Sigmoid colon (tissue), 7 donors: ENCODE results near the gene ARHGEF38. TPM values are rescaled to one million over a fixed set of nuclear protein-coding genes. Genes with fewer than 3 reads are reported as not detected.

Experiments
- DNase-seq: peaks from one replicate; pipeline ENCODE4 v3.0.0-alpha.2; 2019
- H3K27ac ChIP-seq, 4 donors: fragments of 200-600 bp; sonication (generic); one replicate each; pipeline ENCODE4 v1.5.1; 2016 to 2019; ENCODE audit warnings: mild to moderate bottlenecking in 1 of 4
- H3K27me3 ChIP-seq, 3 donors: fragments of 200-600 bp; sonication (generic); one replicate each; pipeline ENCODE4 v1.5.1; 2019; ENCODE audit warnings: mild to moderate bottlenecking in 1 of 3
- H3K36me3 ChIP-seq, 4 donors: fragments of 200-600 bp; sonication (generic); one replicate each; pipeline ENCODE4 v1.5.1; 2016 to 2019
- H3K4me1 ChIP-seq, 4 donors: fragments of 200-600 bp; sonication (generic); one replicate each; pipeline ENCODE4 v1.5.1; 2017 to 2019
- H3K4me3 ChIP-seq, 4 donors: fragments of 200-600 bp; sonication (generic); one replicate each; pipeline ENCODE4 v1.5.1; 2017 to 2019; ENCODE audit warnings: mild to moderate bottlenecking in 2 of 4, moderate library complexity in 1 of 4
- H3K9me3 ChIP-seq, 4 donors: fragments of 200-600 bp in 3 of 4; sonication (generic) in 3 of 4; one replicate each; pipeline versions ENCODE4 v1.5.1 to v1.6.1; 2013 to 2019
- EP300 ChIP-seq, 4 donors: sonication (generic); formaldehyde crosslinking; IDR thresholded peaks; one replicate each; pipeline ENCODE4 v1.6.1; 2017; ENCODE audit warnings: antibody characterized with exemption in 4 of 4
- POLR2A ChIP-seq, 2 donors: fragments of 450-650 bp; IDR thresholded peaks; one replicate each; pipeline ENCODE4 v1.6.1; 2016; ENCODE audit warnings: antibody characterized with exemption in 2 of 2, mild to moderate bottlenecking in 2 of 2, moderate library complexity in 2 of 2
- POLR2AphosphoS5 ChIP-seq, 4 donors: sonication (generic); formaldehyde crosslinking; IDR thresholded peaks; one replicate each; pipeline ENCODE4 v1.6.1; 2017; ENCODE audit warnings: antibody characterized with exemption in 4 of 4
- WGBS, 2 donors: extraction: QIAGEN DNeasy Blood & Tissue Kit; methylation state at CpG; one replicate each; pipeline ENCODE4 v1.1.7; 2013; 5-methylcytosine and 5-hydroxymethylcytosine counted together
- intact Hi-C: fragments of 100-400 bp; cut with DNase I; formaldehyde crosslinking; loops from one replicate; pipeline ENCODE4 v1.15.1; 2023
- polyA plus RNA-seq, 3 donors: library from polyadenylated mRNA; stranded (reverse); fragments of 200-250 nt; gene quantifications; one replicate each; pipeline ENCODE4 v1.2.3, GENCODE V29; 2013
- total RNA-seq, 4 donors: library from RNA; depleted of rRNA; stranded (reverse); fragments of >200 nt; gene quantifications; one replicate each; pipeline ENCODE4 v1.1.0, GENCODE V29; 2016
- TF ChIP-seq, protein P1 (sequence below), 4 experiments: fragments of 450-650 bp in 3 of 4; fragments of 200-600 bp in 1 of 4; IDR thresholded peaks; one replicate each; pipeline ENCODE4 v1.5.1; 2016 to 2019; ENCODE audit warnings: antibody characterized with exemption in 4 of 4, mild to moderate bottlenecking in 3 of 4, moderate library complexity in 2 of 4
- donor health status: healthy with polysubstance abuse.
- donor health status: Bipolar disorder and iron deficiency.
- donor health status: healthy.

Gene ARHGEF38
- total and polyA plus RNA-seq, 7 donors, result 1.2 to 1.9 (median 1.8) TPM; not detected in 4

DNA sequence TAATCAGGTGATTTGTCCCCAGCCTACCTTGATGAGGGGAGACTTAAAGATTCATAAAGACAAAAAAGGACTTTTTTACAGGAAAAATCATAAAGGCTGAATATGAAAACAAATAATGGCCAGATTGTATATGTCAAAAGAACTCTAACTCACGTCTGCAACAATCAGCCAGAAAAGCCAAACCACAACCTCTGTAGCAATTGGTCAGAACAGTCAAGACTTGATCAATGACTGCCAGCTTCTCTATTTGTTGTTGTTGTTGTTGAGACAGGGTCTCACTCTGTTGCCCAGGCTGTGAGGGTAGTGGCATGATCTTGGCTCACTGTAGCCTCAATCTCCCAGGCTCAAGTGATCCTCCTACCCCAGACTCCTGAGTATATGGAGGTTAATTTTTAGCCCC, 42.7 kb upstream of the ARHGEF38 start:
- WGBS, 2 donors, result 57 to 68% methylated on average over 1 of the region's 1 CpG
- no peaks in the 10 kb centered on the region for H3K36me3 ChIP-seq
- intact Hi-C loops, result no loop called here
- H3K4me3 ChIP-seq, result no peak overlapping the region
- no peaks in the 10 kb centered on the region for H3K9me3 ChIP-seq
- no peak overlapping the region for H3K27ac ChIP-seq
- no peaks in the 10 kb centered on the region for H3K4me1 ChIP-seq
- H3K27me3 ChIP-seq, result no peaks in the 10 kb centered on the region
- no peak for TF ChIP-seq EP300 (IDR thresholded peaks at IDR 0.05)
- no peak for TF ChIP-seq POLR2AphosphoS5 (IDR thresholded peaks at IDR 0.05)
- no peak for TF ChIP-seq POLR2A (IDR thresholded peaks at IDR 0.05)
- TF ChIP-seq, protein P1, sequence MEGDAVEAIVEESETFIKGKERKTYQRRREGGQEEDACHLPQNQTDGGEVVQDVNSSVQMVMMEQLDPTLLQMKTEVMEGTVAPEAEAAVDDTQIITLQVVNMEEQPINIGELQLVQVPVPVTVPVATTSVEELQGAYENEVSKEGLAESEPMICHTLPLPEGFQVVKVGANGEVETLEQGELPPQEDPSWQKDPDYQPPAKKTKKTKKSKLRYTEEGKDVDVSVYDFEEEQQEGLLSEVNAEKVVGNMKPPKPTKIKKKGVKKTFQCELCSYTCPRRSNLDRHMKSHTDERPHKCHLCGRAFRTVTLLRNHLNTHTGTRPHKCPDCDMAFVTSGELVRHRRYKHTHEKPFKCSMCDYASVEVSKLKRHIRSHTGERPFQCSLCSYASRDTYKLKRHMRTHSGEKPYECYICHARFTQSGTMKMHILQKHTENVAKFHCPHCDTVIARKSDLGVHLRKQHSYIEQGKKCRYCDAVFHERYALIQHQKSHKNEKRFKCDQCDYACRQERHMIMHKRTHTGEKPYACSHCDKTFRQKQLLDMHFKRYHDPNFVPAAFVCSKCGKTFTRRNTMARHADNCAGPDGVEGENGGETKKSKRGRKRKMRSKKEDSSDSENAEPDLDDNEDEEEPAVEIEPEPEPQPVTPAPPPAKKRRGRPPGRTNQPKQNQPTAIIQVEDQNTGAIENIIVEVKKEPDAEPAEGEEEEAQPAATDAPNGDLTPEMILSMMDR (IDR thresholded peaks at IDR 0.05), result no peak
- no peak for DNase-seq

DNA sequence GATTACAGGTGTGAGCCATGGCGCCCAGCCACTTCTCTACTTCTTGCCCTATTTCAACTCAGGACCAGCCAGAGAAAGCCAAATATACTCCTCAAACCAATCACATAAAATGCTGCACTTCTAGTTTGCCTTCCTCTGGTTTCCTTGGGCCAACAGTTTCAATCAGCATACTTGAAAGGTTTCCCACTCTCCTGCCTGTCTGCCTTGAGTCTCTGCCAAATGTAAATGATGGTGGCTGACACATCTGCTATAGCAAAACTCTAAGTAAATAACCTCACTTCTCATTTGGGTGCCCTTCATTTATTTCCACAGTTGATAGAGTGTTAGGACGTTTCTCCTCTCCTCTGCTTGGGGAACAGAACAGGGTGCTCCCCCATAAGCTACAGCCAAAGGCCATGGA, 42.2 kb upstream of the ARHGEF38 start:
- no peak for TF ChIP-seq POLR2A (IDR thresholded peaks at IDR 0.05)
- TF ChIP-seq POLR2AphosphoS5 (IDR thresholded peaks at IDR 0.05), result no peak
- TF ChIP-seq EP300 (IDR thresholded peaks at IDR 0.05), result no peak
- TF ChIP-seq, protein P1 (IDR thresholded peaks at IDR 0.05), result no peak
- H3K4me1 ChIP-seq, result no peaks in the 10 kb centered on the region

DNA sequence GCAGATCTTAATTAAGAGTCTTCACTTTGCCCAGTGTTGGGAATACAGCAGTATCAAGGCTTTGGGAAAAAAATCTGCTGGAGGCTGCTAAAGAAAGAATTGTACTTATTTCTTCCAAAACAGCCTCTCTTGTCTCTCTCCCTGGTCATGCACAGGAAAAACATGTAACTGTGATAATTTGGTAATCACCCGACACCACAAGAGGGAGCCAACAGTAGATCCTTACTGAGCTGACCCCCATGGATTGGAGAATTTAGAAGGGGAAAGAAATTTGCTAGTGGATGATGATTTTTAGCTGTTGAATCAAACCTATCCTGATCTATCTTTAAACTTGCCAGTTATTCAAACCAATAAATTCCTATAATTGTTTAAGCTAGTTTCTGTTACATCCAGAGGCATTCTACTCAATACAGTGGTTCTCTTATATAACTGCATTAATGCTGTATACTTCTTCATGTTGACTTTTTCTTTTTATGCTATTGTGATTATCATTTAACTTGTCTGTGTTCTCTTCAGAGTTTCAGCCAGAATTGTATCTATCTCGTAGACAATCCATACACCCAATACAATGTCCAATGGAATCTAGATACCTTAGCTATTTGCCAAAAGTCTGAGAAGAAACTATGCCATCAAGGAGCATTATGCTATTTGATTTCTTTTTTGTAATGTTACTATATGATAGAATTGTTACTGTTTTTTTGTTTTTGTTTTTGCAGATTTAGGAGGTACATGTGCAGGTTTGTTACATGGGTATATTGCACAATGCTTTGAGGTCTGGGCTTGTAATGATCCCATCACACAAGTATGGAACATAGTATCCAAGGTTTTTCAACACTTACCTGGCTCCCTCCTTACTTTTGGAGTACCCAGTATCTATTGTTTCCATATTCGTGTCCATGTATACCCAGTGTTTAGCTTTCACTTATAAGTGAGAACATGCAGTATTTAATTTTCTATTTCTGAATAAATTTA, 31.3 kb upstream of the ARHGEF38 start:
- no peak for DNase-seq
- intact Hi-C loops, result loop anchor here (5.0 to 10.0 kb wide), 2 partner anchors 144 to 196 kb away; no protein-coding TSS in a partner anchor
- TF ChIP-seq, protein P1 (IDR thresholded peaks at IDR 0.05), result peak; percentile 22 to 54 (median 49)
- TF ChIP-seq POLR2A (IDR thresholded peaks at IDR 0.05), result no peak
- 19 to 28% methylated on average over 3 of the region's 3 CpGs for WGBS, 2 donors
- H3K9me3 ChIP-seq, result no peaks in the 10 kb centered on the region
- no peak overlapping the region for H3K4me3 ChIP-seq
- H3K4me1 ChIP-seq, result no peaks in the 10 kb centered on the region
- H3K36me3 ChIP-seq, result no peaks in the 10 kb centered on the region
- H3K27me3 ChIP-seq, result no peaks in the 10 kb centered on the region
- no peak overlapping the region for H3K27ac ChIP-seq

More for the DNA sequence above, 42.2 kb upstream of the ARHGEF38 start:
- no peak overlapping the region for H3K27ac ChIP-seq
- WGBS, 2 donors, result 56 to 73% methylated on average over 2 of the region's 2 CpGs
- H3K9me3 ChIP-seq, result no peaks in the 10 kb centered on the region
- no peaks in the 10 kb centered on the region for H3K36me3 ChIP-seq
- H3K4me3 ChIP-seq, result no peak overlapping the region
- no peaks in the 10 kb centered on the region for H3K27me3 ChIP-seq
- intact Hi-C loops, result no loop called here
- DNase-seq, result no peak

DNA sequence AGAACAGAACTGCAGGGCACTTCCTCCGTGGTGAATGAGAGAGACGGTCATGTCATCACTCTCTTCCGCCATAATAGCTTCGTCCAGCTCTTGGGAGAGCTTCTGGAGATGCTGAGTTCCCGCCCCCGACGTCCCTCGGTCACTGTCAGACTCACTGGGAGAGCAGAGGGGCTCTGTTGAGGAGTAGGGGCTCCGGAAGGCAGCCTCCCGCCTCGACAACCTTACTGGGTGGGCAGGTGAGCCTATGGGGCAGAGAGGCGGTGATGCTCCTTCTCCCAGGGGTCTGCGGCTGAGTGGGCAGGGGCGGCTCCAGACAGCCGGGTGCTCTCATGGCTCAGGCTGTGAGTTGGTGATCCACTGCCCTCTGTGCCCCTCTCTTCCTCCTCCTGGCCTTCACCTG, 25.8 kb upstream of the ARHGEF38 start:
- WGBS, 2 donors, result 93 to 96% methylated on average over 15 of the region's 15 CpGs
- no peaks in the 10 kb centered on the region for H3K9me3 ChIP-seq
- no peaks in the 10 kb centered on the region for H3K27me3 ChIP-seq
- H3K4me3 ChIP-seq, result no peak overlapping the region
- no peaks in the 10 kb centered on the region for H3K4me1 ChIP-seq
- TF ChIP-seq, protein P1 (IDR thresholded peaks at IDR 0.05), result no peak
- TF ChIP-seq POLR2A (IDR thresholded peaks at IDR 0.05) (no peak), POLR2AphosphoS5 (IDR thresholded peaks at IDR 0.05) (no peak), EP300 (IDR thresholded peaks at IDR 0.05) (no peak)
- no peak overlapping the region for H3K27ac ChIP-seq
- intact Hi-C loops, result loop anchor here (10.0 kb wide), 1 partner anchor 138 kb away; no protein-coding TSS in a partner anchor
- no peaks in the 10 kb centered on the region for H3K36me3 ChIP-seq
- no peak for DNase-seq
